ENCODE measurements around the gene NPIPA5. TPM values are rescaled to one million over a fixed set of nuclear protein-coding genes. Genes with fewer than 3 reads are reported as not detected.

The NPIPA5 gene
- total and polyA plus RNA-seq, 2 of the 13 experiments (the other 11 are each of a cell fraction or from before 2014, with no cell fraction given), result 9.7 to 21.5 TPM

DNA sequence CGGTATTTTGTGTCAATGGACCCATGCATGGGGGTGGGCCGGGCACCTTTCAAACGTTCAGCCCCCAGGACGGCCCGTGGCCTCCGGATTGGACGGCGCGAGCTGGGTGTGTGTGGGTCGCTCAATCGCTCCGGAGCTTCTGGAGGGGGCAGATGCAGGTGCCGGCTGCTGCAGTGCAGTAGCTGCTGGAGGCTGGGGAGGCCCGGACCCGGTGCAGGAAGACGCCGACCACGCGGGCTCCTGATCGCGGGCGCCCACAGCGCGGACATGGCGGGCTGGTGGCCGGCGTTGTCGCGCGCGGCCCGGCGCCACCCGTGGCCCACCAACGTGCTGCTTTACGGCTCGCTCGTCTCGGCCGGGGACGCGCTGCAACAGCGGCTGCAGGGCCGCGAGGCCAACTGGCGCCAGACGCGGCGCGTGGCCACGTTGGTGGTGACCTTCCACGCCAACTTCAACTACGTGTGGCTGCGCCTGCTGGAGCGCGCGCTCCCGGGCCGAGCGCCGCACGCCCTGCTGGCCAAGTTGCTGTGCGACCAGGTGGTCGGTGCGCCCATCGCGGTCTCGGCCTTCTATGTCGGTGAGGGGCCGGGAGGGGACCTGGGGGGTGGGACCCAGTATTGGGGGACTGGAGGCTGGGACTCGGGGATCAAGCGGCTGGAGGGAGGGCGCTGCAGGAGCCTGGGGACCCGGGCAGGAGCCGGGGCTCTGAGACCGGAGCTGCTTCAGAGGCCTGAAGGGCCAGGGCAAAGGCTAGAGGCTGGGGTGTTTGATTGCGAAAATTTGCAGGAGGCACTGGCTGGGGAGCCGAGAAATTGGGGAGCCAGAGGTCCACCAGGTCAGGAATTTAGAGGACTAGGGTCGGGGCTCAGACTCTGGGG lies 17.8 kb upstream of the NPIPA5 start, which contains the start of gene MPV17L (continued):
- TF ChIP-seq, protein P1, sequence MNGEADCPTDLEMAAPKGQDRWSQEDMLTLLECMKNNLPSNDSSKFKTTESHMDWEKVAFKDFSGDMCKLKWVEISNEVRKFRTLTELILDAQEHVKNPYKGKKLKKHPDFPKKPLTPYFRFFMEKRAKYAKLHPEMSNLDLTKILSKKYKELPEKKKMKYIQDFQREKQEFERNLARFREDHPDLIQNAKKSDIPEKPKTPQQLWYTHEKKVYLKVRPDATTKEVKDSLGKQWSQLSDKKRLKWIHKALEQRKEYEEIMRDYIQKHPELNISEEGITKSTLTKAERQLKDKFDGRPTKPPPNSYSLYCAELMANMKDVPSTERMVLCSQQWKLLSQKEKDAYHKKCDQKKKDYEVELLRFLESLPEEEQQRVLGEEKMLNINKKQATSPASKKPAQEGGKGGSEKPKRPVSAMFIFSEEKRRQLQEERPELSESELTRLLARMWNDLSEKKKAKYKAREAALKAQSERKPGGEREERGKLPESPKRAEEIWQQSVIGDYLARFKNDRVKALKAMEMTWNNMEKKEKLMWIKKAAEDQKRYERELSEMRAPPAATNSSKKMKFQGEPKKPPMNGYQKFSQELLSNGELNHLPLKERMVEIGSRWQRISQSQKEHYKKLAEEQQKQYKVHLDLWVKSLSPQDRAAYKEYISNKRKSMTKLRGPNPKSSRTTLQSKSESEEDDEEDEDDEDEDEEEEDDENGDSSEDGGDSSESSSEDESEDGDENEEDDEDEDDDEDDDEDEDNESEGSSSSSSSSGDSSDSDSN (CRISPR knock-in tag; IDR thresholded peaks at IDR 0.05), result peak; percentile 88
- TF ChIP-seq REPIN1 (CRISPR knock-in tag; IDR thresholded peaks at IDR 0.05; ENCODE audit: borderline replicate concordance, low read depth), result peak; percentile 64; the same call in 1 of the 2 replicates
- TF ChIP-seq KDM2A (CRISPR knock-in tag; IDR thresholded peaks at IDR 0.05; ENCODE audit: borderline replicate concordance, low read depth), result peak; percentile 56
- TF ChIP-seq ZNF24 (IDR thresholded peaks at IDR 0.05), result 0 out of 2 replicates have a peak, but pooled peaks have one; percentile 35
- peak; percentile 70; the same call in 1 of the 2 replicates for TF ChIP-seq MEIS2 (CRISPR knock-in tag; IDR thresholded peaks at IDR 0.05)
- TF ChIP-seq BHLHE40 (IDR thresholded peaks at IDR 0.05; ENCODE audit: low read length), result peak; percentile 41
- peak; percentile 61 for TF ChIP-seq KLF6 (CRISPR knock-in tag; IDR thresholded peaks at IDR 0.05)
- peak; percentile 24 for TF ChIP-seq EED (CRISPR knock-in tag; IDR thresholded peaks at IDR 0.05)
- peak; percentile 57; the same call in 1 of the 2 replicates for TF ChIP-seq IRF2 (CRISPR knock-in tag; IDR thresholded peaks at IDR 0.05)
- TF ChIP-seq, protein P2, sequence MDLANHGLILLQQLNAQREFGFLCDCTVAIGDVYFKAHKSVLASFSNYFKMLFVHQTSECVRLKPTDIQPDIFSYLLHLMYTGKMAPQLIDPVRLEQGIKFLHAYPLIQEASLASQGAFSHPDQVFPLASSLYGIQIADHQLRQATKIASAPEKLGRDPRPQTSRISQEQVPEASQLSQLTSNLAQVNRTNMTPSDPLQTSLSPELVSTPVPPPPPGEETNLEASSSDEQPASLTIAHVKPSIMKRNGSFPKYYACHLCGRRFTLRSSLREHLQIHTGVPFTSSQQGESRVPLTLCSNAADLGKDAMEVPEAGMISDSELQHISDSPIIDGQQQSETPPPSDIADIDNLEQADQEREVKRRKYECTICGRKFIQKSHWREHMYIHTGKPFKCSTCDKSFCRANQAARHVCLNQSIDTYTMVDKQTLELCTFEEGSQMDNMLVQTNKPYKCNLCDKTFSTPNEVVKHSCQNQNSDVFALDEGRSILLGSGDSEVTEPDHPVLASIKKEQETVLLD (CRISPR knock-in tag; IDR thresholded peaks at IDR 0.05; ENCODE audit: low read depth), result peak; percentile 45; the same call in 1 of the 2 replicates
- TF ChIP-seq HDAC2 (CRISPR knock-in tag; IDR thresholded peaks at IDR 0.05), result peak; percentile 79
- TF ChIP-seq, protein P3, sequence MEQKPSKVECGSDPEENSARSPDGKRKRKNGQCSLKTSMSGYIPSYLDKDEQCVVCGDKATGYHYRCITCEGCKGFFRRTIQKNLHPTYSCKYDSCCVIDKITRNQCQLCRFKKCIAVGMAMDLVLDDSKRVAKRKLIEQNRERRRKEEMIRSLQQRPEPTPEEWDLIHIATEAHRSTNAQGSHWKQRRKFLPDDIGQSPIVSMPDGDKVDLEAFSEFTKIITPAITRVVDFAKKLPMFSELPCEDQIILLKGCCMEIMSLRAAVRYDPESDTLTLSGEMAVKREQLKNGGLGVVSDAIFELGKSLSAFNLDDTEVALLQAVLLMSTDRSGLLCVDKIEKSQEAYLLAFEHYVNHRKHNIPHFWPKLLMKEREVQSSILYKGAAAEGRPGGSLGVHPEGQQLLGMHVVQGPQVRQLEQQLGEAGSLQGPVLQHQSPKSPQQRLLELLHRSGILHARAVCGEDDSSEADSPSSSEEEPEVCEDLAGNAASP (CRISPR knock-in tag; IDR thresholded peaks at IDR 0.05; ENCODE audit: borderline replicate concordance), result 0 out of 2 replicates have a peak, but pooled peaks have one; percentile 2
- TF ChIP-seq, protein P4, sequence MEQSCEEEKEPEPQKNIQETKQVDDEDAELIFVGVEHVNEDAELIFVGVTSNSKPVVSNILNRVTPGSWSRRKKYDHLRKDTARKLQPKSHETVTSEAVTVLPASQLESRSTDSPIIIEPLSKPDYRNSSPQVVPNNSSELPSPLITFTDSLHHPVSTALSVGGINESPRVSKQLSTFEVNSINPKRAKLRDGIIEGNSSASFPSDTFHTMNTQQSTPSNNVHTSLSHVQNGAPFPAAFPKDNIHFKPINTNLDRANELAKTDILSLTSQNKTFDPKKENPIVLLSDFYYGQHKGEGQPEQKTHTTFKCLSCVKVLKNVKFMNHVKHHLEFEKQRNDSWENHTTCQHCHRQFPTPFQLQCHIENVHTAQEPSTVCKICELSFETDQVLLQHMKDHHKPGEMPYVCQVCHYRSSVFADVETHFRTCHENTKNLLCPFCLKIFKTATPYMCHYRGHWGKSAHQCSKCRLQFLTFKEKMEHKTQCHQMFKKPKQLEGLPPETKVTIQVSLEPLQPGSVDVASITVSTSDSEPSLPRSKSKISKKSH (CRISPR knock-in tag; IDR thresholded peaks at IDR 0.05; ENCODE audit: borderline replicate concordance), result peak; percentile 21
- TF ChIP-seq, protein P5, sequence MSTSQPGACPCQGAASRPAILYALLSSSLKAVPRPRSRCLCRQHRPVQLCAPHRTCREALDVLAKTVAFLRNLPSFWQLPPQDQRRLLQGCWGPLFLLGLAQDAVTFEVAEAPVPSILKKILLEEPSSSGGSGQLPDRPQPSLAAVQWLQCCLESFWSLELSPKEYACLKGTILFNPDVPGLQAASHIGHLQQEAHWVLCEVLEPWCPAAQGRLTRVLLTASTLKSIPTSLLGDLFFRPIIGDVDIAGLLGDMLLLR (CRISPR knock-in tag; IDR thresholded peaks at IDR 0.05), result peak; percentile 98
- peak; percentile 93 for TF ChIP-seq ZNF678 (CRISPR knock-in tag; IDR thresholded peaks at IDR 0.05)
- TF ChIP-seq RNF2 (conservative IDR thresholded peaks at IDR 0.05; ENCODE audit: low read depth), result peak; percentile 74
- TF ChIP-seq THAP11 (CRISPR knock-in tag; IDR thresholded peaks at IDR 0.05), result peak; percentile 40; the same call in 1 of the 2 replicates
- peak; percentile 79 for TF ChIP-seq RAD21 (CRISPR knock-in tag; IDR thresholded peaks at IDR 0.05)
- TF ChIP-seq TGIF2 (CRISPR knock-in tag; IDR thresholded peaks at IDR 0.05), result peak; percentile 90
- TF ChIP-seq, protein P6, sequence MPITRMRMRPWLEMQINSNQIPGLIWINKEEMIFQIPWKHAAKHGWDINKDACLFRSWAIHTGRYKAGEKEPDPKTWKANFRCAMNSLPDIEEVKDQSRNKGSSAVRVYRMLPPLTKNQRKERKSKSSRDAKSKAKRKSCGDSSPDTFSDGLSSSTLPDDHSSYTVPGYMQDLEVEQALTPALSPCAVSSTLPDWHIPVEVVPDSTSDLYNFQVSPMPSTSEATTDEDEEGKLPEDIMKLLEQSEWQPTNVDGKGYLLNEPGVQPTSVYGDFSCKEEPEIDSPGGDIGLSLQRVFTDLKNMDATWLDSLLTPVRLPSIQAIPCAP (CRISPR knock-in tag; IDR thresholded peaks at IDR 0.05; ENCODE audit: low read depth), result 0 out of 2 replicates have a peak, but pooled peaks have one; percentile 51

Measured in HepG2 (cell line).